Right lobe of liver (tissue), 4 donors: ENCODE data around the gene MDP1.

Source experiments
- POLR2A ChIP-seq: fragments of 450-650 bp; IDR thresholded peaks from one replicate; pipeline ENCODE4 v1.6.1; 2017; ENCODE audit warnings: antibody characterized with exemption, mild to moderate bottlenecking
- TF ChIP-seq, protein P1 (sequence below), 4 donors: fragments of 200-600 bp in 3 of 4; fragments of 450-650 bp in 1 of 4; IDR thresholded peaks; one replicate each; pipeline versions ENCODE4 v1.5.1 to v1.8.0; 2016 to 2022; ENCODE audit warnings: antibody characterized with exemption in 4 of 4, mild to moderate bottlenecking in 2 of 4
- donor health status: DM: no; HTN: no; CAD: no.
- donor health status: DM: no; HTN: no; CAD: no.
- donor health status: DM: no; HTN: yes; CAD: no.

DNA sequence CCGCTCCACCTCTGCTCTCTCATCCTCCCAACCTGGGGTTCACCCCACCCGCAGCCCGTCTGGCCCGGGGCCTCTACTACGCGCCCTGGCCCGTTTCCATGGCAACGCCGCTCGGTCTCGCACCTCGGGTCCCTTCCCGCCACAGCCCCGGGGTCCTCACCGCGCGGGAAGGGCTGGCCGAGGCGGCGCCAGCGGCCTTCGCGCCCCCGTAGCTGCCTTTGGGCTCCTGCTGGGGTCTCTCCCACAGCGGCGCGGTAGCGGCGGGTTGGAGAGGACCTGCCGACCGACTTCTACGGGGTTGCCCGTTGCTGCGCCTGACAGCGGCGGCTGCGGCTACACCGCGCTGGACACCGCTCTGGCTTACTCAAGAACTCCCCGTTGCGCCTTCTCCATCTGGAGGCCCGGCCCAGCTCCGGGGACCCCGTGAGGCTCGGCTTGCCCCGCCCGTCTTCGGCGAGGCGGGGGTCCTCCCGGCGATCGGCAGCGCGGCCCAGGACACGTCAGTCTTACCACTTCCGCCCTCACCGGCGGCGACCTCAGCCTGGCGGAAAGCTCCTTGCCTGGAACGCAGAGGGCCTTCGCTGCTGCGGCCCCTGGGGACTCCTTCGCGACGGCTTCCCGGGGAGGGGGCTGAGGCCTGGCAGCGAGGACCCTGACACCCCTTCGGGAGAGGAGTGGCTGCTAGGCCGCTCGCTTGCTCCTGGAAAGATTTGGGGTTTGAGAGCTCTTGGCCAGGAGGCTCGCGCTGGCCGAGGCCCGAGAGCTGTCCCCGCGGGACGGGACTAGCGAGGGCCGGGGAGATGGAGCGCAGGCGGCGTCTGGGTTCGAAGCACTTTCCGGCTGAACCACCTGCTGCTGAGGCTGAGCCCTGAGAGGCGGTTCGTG is 20.4 kb downstream of the MDP1 start, which contains the start of gene TM9SF1:
- TF ChIP-seq, protein P1, sequence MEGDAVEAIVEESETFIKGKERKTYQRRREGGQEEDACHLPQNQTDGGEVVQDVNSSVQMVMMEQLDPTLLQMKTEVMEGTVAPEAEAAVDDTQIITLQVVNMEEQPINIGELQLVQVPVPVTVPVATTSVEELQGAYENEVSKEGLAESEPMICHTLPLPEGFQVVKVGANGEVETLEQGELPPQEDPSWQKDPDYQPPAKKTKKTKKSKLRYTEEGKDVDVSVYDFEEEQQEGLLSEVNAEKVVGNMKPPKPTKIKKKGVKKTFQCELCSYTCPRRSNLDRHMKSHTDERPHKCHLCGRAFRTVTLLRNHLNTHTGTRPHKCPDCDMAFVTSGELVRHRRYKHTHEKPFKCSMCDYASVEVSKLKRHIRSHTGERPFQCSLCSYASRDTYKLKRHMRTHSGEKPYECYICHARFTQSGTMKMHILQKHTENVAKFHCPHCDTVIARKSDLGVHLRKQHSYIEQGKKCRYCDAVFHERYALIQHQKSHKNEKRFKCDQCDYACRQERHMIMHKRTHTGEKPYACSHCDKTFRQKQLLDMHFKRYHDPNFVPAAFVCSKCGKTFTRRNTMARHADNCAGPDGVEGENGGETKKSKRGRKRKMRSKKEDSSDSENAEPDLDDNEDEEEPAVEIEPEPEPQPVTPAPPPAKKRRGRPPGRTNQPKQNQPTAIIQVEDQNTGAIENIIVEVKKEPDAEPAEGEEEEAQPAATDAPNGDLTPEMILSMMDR (IDR thresholded peaks at IDR 0.05): no peak
- peak; percentile 83 for TF ChIP-seq POLR2A
